NCI-H2107 (cell line): ENCODE results near the gene DAZL.
"Not testable (repeated sequence)": the region's sequence is repeated elsewhere in the genome, so short reads cannot be mapped to it uniquely, and the experiment has no call there.

ENCODE experiments used
- DNase-seq: peaks from one replicate; lab custom pipeline; 2025; lab: John Stamatoyannopoulos, UW

DAZL gene, protein sequence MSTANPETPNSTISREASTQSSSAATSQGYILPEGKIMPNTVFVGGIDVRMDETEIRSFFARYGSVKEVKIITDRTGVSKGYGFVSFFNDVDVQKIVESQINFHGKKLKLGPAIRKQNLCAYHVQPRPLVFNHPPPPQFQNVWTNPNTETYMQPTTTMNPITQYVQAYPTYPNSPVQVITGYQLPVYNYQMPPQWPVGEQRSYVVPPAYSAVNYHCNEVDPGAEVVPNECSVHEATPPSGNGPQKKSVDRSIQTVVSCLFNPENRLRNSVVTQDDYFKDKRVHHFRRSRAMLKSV

DNA sequence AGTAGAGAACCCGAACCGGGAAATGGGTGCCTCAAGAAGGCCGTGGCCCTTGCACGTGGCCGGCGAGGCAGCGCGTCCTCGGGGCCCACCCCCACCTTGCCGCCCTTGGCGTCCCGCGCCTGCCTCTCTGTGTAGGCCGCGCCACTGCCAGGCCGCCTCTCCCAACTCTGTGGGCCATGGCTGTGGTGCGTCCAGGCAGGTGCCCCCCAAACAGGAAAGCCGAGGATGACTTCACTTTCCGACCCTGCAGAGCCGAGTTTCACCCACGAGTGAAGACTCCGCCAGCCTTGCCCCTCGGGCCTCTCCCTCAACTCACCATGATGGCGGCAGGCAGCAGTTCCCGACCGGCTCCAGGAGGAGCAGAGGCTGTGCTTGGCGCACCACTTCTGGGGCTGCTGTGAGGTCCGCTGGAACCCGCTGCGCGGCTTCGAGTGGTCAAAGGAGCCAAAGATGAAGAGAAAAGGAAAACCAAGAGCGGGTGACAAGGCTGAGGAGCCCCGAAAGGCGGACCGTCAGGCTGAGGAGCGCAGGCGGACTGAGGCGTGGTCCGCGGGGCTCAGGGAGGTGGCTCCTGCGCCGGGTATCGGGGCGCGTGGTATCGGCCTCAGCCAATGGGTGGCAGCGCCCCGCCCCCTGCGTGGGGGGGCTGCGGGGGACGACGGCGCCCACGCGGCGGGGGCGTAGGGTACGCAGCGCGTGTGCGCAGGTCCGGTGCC, at the start of gene DAZL:
DAZL (minus strand) TSS at position 537 of the 716 bp plus-strand sequence; CDS start at position 319, 218 bp downstream.
- no peak for DNase-seq

DNA sequence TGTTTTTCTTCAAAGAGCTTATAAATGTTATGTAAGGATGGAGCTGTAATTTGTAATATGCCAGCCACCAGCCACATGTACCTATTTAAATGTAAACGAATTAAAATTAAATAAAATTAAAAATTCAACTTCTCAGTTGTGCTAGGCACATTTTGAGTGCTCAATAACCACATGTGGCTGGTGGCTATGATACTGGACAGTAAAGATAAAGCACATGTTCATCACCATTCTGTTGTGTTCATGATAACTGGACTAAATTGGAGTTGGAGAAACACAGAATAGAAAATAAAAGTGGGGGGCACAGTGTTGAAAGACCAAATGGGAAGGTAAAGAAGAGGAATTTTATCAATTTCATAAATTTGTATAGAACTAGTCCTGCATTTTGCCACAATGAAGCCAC, 49.8 kb upstream of the DAZL start:
- no peak for DNase-seq

DNA sequence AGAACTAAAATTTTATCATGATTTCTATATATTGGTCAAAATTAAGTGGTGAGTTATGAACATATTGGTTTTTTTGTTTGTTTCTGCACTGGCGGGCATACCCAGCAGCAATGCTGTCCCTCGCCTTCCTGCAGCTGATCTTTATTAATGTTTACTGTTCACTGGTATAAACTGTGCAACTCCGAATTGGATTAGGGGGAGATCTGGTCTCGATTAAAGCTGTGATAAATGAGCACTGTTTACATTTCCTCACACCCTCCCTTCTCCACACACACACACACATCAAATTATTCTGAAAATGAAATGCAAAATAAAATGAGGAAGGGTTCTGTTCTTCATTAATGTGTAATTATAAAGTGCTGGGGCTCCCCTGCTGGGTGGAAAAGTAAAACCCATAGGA, 48.5 kb upstream of the DAZL start:
- DNase-seq = no peak

DNA sequence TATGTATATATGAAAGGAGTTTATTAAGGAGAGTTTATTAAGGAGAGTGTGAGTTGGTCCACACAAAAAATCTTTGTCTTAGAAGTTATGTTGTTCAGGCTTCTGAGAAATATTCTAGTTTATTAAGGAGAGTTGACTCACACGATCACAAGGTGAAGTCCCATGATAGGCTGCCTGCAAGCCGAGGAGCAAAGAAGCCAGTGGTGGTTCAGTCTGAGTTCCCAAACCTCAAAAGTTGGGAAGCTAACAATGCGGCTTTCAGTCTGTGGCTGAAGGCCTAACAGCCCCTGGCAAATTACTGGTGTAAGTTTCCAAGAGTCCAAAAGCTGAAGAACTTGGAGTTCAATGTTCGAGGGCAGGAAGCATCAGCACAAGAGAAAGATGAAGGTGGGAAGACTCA, 42.4 kb upstream of the DAZL start:
- DNase-seq = no peak

DNA sequence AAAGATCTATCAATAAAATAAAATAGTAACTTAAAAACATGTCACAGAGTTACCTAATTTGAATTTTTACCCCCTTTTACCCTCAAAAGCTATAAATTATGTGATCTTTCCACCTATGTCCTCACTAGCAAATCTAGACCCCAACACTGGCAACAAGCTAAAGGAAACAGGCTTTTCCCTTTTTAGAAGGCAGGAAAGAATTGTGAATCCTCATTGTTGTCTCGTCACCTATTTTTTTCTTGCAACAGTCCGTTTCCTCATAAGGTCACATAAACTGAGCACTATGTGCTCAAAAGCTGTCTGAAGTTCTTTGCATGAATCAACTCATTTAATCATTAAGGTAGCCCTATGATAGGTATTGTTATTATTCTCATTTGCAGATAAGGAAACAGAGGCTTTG, 34.6 kb upstream of the DAZL start:
- DNase-seq = no peak

DNA sequence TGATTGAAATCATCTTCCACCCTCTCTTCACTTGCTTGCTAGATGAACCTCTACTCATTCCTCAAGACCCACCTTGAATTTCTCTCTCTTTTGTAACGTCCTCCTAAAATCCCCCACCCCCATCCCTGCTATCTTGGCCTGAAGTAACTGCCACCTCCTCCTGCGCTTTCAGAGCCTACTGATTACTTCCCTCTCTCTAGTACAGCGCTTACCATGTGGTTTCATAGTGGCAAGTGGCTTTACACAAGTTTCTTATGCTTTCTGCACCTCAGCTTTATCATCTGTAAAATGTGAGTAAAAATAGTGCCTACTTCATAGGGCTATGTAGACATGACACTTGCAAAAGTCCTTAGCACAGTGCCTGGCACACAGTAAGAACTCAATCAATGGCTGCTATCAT, 28.7 kb upstream of the DAZL start:
- DNase-seq = no peak

DNA sequence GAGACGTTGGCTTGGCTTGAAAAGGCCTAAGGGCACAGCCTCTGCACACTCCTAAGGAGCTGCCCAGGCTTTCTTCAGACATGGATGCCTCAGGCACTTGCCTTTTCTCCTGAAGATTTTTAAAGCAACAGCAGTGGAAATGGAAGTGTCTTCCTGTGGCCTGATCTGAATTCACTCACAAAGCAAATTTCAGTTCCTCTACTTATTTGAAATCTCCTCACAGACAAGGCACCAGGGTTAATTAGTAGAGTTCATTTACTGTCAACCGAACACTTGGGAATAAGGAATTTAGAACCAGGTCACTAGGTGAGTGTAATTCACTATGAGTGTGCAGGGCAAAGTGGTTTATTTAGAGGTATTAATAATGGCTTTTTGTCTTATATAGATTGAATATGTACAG, 27.2 kb upstream of the DAZL start:
- no peak for DNase-seq

DNA sequence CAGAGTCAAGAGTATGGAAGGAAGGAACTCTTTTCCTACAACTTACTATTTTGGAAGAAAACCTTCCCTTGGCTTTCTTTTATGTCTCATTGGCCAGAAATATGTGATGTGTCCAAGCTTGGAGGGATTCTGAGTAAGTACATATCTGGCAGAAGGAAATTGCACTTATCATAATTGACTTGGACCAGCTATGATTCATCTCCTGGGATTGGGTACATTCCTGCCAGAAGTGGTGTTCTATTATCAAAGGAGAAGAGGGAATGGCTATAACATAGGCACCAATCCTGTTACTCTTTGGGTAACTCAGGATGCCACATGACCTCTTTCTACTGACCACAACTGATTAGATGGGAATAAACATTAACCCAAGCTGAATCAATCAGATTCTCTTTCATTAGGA, 13.5 kb upstream of the DAZL start:
- DNase-seq = no peak

DNA sequence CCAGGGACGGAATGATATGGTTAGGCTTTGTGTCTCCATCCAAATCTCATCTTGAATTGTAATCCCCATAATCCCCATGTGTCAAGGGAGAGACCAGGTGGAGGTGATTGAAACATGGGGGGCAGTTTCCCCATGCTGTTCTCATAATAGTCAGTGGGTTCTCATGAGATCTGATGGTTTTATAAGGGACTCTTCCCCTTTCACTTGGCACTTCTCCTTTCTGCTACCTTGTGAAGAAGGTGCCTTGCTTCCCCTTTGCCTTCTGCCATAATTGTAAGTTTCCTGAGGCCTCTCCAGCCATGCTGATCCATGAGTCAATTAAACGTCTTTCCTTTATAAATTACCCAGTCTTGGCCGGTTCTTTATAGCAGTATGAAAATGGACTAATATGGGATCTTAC, 11.9 kb upstream of the DAZL start:
- not testable (repeated sequence) for DNase-seq

DNA sequence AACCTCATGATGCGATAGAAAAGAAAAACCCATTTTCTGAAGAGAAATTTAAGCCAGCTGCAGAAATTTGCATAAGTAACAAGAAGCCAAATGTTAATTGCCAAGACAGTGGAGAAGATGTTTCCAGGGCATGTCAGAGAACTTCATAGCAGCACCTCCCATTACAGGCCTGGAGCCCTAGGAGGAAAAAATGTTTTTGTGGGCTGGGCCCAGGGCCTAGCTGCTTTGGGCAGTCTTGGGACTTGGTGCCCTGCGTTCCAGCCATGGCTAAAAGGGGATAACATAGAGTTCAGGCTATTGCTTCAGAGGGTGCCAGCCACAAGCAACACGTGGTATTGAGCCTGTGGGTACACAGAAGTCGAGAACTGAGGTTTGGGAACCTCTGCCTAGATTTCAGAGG, 10.9 kb upstream of the DAZL start:
- no peak for DNase-seq

DNA sequence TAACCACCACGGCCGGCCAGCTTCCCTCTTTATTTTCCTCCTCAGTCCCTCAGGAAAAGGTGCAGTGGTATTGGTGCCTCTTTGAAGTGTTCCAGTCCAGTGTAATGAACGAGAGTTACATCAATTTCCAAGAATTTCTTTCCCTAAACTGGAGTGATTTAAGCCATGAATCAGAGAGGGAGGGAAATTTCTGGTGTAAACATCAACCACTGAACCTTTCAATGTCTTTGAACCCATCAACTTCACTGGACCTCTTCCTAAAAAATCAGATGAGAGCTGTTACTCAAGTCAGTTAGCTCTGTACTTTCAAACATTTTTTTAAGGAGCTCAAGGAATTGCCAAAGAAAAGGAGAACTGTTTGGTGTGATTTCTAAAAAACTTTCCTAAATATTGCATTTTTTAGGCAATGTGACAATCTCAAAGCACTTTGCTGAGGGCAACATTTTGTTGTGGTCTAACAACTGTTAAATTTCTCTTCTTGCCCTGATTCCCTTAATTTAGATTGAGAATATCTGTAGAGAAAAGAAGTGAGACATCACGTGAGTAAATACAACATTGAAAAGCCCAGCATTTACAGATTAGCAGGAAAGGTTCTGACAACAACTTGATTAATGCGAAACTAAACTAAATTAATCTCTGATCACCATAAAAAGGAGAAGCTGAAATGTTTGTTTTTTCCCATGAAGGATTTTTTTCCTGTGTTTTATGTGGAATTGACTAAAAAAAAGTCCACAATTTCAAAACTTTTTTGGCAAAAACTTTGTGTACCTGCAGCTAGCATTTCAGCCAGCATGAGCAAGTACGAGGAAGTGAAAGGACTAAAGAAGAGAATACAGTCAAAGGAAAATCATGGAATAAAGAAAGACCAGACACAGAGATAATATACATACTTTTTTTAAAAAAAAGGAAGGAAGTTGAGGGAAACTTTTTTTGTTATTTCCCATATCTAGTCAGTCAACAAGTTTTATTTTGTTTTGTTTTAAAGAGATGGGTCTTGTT, 9.1 kb upstream of the DAZL start:
- no peak for DNase-seq

DNA sequence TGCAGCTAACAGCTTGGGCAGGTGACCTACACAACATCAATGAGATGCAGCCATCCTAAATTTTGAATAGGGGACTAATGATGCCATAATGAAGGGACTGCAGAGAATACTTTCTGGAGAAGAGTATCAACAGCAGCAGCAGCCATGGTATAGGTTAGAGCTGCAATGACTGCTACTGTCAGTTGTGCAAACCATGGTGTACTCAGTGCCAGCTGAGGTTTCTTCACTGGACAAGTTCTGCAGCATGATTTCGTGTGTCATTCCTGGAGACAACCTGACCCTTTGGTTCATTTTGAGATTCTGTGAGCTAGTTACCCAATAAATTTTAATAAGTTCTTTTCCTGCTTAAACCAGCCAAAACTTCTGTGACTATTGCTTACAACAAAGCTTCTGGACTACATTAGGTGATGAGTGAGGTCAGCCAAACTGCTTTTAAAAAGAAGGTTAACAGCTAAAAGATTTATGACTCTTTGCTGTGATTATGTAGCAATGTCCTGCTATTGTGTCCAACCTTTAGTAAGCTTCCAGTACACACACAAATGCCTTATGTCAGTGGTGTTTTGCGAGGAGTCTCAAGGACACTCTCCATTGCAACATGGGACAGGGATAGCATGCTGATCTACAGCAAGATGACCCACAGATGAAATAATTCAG, 4.8 kb upstream of the DAZL start:
- no peak for DNase-seq

DNA sequence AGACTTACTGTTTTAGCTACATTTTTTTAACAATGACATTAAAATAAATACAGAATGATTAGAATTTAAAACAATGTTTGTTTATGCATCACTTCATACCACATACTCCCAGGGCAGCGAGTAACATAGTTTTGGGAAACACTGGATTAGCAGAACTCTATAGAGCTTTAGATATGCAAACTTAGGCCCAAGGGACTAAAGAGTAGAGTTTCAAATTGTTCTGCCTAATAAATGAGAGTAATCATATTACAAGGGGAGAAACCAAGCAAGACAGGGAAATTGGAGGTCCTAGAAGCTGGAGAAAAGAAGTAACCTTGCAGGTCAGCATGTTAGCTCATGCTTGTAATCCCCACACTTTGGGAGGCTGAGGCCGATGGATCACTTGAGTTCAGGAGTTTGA, 3.6 kb upstream of the DAZL start:
- DNase-seq = no peak

DNA sequence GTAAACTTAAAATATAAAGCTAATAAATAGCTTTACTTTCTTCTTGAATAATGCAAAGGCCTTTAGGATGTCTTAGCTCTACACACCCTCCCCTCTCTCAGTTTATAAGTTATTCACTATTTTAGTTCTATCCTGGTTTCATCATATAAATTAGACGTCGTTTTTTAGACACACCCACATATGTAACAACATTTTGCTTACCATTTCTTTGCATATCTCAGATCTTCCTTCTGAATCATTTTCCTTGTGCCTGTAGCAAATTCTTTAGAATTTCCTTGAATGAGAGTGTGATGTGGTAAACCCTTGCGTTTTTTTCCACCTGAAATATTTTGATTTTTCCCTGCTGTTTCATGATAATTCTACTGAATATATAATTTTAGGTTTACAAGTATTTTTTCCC, 2.5 kb upstream of the DAZL start:
- DNase-seq = no peak

DNA sequence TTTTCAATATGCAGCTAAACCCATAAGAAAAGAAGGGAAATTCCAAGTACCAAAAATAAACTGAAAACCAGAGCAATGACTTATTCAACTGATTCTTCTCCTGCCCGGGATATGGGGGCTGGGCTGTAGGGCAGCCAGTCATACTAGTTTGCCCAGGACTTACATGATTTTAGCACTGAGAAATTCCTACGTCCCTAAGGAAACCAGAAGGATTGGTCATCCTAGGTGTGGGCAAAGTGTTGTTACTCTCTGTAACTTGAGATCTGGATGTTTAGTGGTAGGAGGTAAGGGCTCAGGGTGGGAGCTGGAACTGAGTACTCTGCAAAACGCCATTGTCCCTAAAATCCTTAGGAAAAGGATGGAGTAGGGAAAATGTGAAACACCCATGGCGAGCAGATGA, 1.2 kb upstream of the DAZL start:
- no peak for DNase-seq

DNA sequence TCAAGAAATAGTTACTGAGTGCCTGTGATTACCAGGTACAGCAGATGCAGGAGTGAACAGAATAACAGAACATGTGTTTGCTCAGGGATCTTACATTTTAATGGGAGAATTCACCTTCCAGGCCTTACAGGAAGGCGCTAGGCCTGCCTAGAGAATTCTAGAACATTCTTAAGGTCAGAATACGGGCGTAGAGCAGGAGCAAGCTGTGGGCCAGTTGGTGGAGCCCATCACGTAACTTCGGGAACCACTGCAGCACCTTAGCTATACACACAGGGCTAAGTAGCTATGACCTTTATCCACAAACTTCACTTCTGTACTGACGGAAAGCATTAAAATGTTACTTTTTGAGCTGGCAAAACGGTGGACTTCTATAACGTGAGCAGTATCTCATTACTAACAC, 743 bp upstream of the DAZL start:
- no peak for DNase-seq

DNA sequence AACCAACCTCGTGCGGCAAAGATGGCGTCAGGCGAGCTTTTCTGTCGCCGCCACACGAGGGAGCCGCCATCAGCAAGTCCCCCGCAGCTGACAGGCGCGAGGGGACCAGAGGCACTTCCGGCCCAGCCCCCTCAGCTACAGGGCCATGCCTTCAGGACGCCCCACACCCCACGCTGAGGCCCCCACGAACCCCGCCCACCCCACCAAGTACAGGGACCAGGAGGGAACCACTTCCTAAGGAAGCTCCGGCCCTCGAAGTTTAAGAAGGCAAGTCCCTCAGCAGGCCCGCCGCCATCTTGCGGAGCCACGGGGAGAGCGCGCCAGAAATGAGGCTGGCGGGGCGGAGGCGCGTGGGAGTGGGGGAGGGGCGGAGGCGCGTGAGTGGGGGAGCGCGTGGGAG, 790 bp downstream of the DAZL start:
- no peak for DNase-seq

DNA sequence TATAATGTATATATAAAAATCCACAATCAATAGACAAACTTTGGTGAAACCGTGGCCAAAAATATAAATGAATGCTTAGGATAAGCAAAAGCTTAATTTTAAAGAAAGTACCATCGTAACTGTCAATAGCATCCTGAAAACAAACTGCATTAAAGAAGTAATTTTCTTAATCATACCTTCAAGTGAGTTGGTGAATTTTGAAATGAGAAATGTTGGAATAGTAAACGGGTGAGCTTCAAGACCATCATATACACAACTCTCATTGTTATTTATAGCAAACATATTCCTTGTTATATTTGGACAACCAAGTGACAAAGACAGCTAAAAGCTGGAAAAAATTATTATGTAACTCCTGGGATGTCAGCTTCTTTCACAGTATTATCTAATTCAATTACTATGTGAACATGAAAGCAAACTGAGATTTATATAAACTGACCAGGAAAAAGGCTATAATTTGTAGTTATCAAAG, 3.7 kb downstream of the DAZL start:
- no peak for DNase-seq

DNA sequence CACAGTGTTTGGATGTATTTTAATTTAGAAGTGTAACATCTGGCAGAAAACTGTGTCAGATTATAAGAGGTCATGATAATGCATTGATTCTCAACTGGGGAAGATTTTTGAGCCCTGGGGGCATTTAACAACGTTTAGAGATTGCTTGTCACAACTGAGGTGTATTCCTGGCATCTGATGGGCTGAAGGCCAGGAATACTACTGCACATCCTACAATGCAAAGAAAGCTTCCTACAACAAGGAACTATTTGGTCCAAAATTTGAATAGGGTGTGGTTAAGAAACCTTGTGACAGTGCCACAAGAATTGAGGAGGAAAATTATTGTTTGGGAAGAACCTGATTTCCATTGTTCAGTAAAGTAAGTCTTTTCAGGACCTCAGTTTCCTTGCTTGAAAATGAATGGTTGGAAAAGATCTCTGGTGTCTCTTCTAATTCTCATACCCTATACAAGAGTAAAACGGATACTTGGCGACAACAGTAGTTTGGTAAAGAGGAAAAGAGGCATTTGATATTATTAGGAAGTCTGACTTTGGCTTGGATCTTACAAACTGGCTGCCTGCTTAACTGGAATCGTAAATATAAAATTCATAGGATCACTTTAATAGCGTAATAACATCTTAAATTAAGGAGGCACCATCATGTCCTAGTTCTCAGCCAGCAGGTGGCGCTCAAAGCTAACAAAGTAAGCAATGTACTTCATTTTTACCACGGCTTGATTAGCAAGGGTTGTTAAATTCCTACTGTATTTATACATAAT, 4.3 kb downstream of the DAZL start:
- peak; percentile 11 for DNase-seq

DNA sequence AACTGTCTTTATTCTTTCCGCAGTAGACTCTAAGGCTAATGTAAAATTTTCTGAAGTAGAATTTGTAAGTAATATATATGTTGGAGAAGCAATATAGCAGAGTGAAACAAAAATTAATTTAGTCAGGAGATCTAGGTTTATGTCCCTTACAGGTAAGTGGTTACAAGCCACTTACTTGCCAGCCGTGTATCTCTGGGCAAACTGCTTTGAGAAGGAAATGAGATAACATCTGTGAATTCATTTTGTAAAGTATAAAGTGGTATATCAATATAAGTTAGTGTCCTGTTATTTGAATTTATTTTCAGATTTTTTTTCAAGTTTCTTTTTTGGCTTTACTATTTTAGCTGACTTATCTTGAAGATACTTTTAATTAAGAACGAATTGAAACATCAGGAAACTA, 5.5 kb downstream of the DAZL start:
- DNase-seq = no peak

DNA sequence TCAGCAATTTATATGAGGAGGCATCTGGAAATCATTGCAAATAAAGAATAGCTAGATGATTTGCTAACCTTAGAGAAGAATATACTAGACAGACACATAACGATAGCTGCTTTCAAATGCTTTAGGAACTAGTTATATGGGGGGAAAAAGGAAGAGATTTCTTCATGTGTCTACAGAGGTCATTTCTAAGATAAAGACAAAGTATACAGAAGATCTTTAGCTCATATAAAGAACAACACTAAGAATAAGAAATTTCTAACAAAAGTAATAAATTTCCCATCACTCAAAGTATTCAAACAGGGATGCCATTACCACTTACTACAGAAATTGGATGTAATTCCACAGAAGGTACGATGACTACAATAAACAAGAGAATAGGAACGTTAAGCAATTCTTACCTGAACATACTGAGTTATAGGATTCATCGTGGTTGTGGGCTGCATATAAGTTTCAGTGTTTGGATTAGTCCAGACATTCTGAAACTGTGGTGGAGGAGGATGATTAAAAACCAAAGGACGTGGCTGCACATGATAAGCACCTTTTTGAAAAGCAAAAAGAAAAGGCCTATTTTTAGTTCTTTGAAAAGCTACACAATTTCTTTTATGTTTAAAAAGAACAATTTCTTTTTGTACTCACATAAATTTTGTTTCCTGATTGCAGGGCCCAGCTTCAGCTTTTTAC, 8.7 kb downstream of the DAZL start:
- no peak for DNase-seq
